Measurements from ENCODE around the gene PRKN. TPM values are rescaled to one million over a fixed set of nuclear protein-coding genes. Genes with fewer than 3 reads are reported as not detected.

Gene PRKN
- total RNA-seq, 1 donor from 2014 or later = not detected

DNA sequence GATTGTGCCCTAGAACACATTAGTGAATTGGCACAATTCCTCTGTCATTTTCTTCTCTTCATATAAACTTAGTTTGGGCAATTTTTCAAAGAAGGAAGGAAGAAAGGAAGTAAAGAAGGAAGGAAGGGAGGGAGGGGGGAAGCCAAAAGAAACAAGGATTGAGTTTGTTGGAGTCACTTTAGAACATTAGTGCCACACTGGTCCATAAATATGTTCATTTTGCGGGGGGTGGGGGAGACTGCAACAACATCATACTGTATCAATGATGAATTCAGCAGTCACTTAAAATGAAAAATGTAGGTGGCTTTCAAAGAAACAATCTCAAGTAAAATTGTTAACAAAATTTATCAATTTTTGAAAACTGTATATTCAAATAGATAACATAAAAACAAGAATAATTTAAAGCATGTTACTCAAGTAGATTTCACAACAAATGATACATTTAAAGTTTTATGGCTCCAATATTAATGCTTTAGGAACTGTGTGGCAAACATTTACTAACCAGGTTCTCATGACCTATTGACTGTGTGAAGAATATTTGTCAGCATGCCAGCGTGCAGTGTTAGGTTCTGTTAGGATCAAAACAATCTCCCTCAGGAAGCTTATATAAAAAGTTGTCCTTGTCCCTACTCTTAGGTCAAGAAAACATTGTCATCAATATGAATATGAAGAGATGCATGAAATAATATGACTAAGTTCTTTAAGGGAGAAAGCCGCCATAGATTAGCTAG is 1245.6 kb downstream of the PRKN start:
- Mint-ChIP-seq H3K27ac (no peak overlapping the region), H3K36me3 (ENCODE audit: low read depth) (no peaks in the 10 kb centered on the region), H3K4me3 (no peak overlapping the region), H3K27me3 (ENCODE audit: insufficient read depth) (no peaks in the 10 kb centered on the region), H3K4me1 (ENCODE audit: low read depth) (no peaks in the 10 kb centered on the region), H3K9me3 (no peaks in the 10 kb centered on the region)
- intact Hi-C loops (cut with micrococcal nuclease) = no loop called here
- no peak for DNase-seq (ENCODE audit: low spot score)

DNA sequence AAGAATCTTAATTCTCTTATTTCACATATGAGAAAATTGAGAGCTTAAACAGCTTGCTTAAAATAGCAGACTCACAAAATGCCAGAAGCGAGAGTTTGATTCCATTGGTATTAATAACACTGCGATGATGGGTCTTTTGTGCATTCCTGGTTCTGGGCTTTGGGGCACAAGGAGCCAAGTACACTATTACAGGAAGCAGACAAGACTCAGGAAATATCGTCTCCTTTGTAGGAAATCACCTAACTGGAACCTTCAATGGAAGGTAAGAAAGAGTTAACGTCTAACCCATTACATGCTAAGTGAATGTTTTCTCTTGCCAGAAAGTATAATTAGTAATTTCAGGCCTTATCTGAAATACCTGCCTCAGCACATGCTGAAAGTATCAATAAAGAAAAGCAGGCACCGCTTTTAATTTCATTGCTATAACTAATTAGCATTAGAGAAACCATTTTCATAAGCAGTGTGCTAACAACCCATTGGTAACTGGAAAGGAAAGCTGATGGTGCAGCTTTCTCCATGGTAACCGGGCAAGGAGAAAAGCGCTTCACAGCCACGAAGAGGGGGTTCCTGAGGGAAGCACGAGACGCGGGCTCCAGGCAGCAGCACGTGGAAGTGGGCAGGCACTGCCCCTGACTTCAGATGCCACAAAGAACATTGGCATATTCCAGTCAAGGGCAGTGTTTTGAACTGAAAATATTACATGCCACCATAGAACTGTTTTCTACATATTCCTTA is 1247.0 kb downstream of the PRKN start:
- intact Hi-C loops (cut with micrococcal nuclease) = no loop called here
- H3K27me3 Mint-ChIP-seq (ENCODE audit: insufficient read depth) = no peaks in the 10 kb centered on the region
- no peak overlapping the region for H3K27ac Mint-ChIP-seq
- no peak overlapping the region for H3K4me3 Mint-ChIP-seq
- H3K36me3 Mint-ChIP-seq (ENCODE audit: low read depth) = no peaks in the 10 kb centered on the region
- H3K4me1 Mint-ChIP-seq (ENCODE audit: low read depth) = no peaks in the 10 kb centered on the region
- H3K9me3 Mint-ChIP-seq = no peaks in the 10 kb centered on the region
- DNase-seq (ENCODE audit: low spot score) = no peak

DNA sequence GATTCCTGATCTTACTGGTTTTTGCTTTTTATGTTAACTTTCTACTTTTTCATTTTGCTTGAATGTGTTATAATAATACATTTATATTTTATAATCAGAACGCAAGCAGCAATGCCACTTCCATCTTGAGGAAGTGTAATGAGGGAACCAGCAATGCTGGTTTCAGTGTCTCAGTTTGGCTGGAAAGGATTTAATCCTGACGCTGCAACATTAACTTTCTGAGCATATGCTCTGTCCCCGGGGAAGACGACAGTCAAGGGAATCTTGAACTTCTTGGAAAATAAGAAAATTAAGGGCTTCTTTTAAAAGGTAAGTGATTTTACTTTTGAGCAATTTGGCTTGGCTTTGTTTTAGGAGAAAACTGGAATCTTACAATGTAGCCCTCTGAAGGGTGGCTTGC is 1248.2 kb downstream of the PRKN start:
- no peak overlapping the region for H3K27ac Mint-ChIP-seq
- H3K9me3 Mint-ChIP-seq = no peaks in the 10 kb centered on the region
- intact Hi-C loops (cut with micrococcal nuclease) = no loop called here
- H3K4me1 Mint-ChIP-seq (ENCODE audit: low read depth) = no peaks in the 10 kb centered on the region
- H3K27me3 Mint-ChIP-seq (ENCODE audit: insufficient read depth) = no peaks in the 10 kb centered on the region
- DNase-seq (ENCODE audit: low spot score) = no peak
- no peak overlapping the region for H3K4me3 Mint-ChIP-seq
- H3K36me3 Mint-ChIP-seq (ENCODE audit: low read depth) = no peaks in the 10 kb centered on the region

GRCh38 chr6:161477876-161478425 is 1249.6 kb downstream of the PRKN start:
- Mint-ChIP-seq H3K9me3 (no peaks in the 10 kb centered on the region), H3K27ac (no peak overlapping the region), H3K4me1 (ENCODE audit: low read depth) (no peaks in the 10 kb centered on the region), H3K36me3 (ENCODE audit: low read depth) (no peaks in the 10 kb centered on the region), H3K4me3 (no peak overlapping the region), H3K27me3 (ENCODE audit: insufficient read depth) (no peaks in the 10 kb centered on the region)
- intact Hi-C loops (cut with micrococcal nuclease) = no loop called here
- DNase-seq (ENCODE audit: low spot score) = no peak

- no peaks in the 10 kb centered on the region for H3K27me3 Mint-ChIP-seq (ENCODE audit: insufficient read depth)
- no peaks in the 10 kb centered on the region for H3K4me1 Mint-ChIP-seq (ENCODE audit: low read depth)
- intact Hi-C loops (cut with micrococcal nuclease) = no loop called here
- no peaks in the 10 kb centered on the region for H3K9me3 Mint-ChIP-seq
- no peak for DNase-seq (ENCODE audit: low spot score)
- no peaks in the 10 kb centered on the region for H3K36me3 Mint-ChIP-seq (ENCODE audit: low read depth)
- H3K27ac Mint-ChIP-seq = no peak overlapping the region
- no peak overlapping the region for H3K4me3 Mint-ChIP-seq
Observed at GRCh38 chr6:161476711-161477110, 1250.9 kb downstream of the PRKN start.

GRCh38 chr6:161465403-161465802 is 1262.2 kb downstream of the PRKN start:
- Mint-ChIP-seq H3K27me3 (ENCODE audit: insufficient read depth) (peaks cover 3% of the 10 kb centered on the region), H3K36me3 (ENCODE audit: low read depth) (no peaks in the 10 kb centered on the region), H3K27ac (no peak overlapping the region), H3K4me3 (no peak overlapping the region), H3K9me3 (no peaks in the 10 kb centered on the region), H3K4me1 (ENCODE audit: low read depth) (no peaks in the 10 kb centered on the region)
- intact Hi-C loops (cut with micrococcal nuclease) = no loop called here
- no peak for DNase-seq (ENCODE audit: low spot score)

DNA sequence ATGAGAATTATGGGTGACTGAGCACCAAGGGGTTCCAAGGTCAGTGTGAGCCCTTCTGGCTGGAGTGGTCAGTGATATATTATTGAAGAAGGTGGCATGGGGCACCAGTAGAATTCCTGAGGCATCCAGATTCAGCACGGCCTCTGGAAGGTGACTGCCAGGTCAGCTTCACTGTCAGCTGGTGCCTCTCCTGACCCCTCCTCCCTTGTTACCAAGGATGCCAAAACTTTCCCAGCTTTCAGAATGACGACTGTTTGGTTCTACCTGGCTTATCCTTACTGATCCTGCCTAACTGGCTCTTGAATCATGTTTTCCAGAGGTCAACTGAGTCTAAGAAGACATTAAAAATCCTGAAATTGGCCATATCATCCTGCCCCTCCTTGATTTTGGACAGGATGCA is 1264.5 kb downstream of the PRKN start:
- Mint-ChIP-seq H3K4me1 (ENCODE audit: low read depth) (peaks cover 9% of the 10 kb centered on the region), H3K4me3 (no peak overlapping the region), H3K36me3 (ENCODE audit: low read depth) (no peaks in the 10 kb centered on the region), H3K9me3 (no peaks in the 10 kb centered on the region), H3K27me3 (ENCODE audit: insufficient read depth) (peaks cover 3% of the 10 kb centered on the region), H3K27ac (no peak overlapping the region)
- DNase-seq (ENCODE audit: low spot score) = no peak
- intact Hi-C loops (cut with micrococcal nuclease) = no loop called here

DNA sequence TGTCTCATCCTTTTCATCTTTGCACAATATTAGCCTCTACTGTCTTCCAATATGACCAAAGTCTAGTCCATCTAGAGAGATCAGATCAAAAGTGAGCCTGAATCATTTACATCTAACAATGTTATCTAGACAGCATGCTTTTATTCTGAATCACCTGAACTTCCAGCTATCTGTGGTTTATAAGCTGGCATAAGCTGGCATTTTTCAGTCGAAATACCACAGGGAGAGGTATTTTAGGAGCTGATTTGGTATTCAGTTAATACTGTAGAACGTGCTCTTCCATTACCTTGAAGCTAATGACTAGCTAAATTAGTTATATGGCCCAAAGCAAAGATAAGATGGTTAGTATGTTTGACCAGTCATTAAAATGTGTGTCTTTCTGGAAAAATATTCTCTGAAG is 1265.4 kb downstream of the PRKN start:
- Mint-ChIP-seq H3K36me3 (ENCODE audit: low read depth) (no peaks in the 10 kb centered on the region), H3K27ac (no peak overlapping the region), H3K27me3 (ENCODE audit: insufficient read depth) (peaks cover 3% of the 10 kb centered on the region), H3K9me3 (no peaks in the 10 kb centered on the region), H3K4me3 (no peak overlapping the region), H3K4me1 (ENCODE audit: low read depth) (peaks cover 9% of the 10 kb centered on the region)
- no peak for DNase-seq (ENCODE audit: low spot score)
- intact Hi-C loops (cut with micrococcal nuclease) = no loop called here

GRCh38 chr6:161459008-161459615 is 1268.5 kb downstream of the PRKN start:
- no peaks in the 10 kb centered on the region for H3K36me3 Mint-ChIP-seq (ENCODE audit: low read depth)
- no peaks in the 10 kb centered on the region for H3K9me3 Mint-ChIP-seq
- H3K4me3 Mint-ChIP-seq = no peak overlapping the region
- peaks cover 9% of the 10 kb centered on the region for H3K4me1 Mint-ChIP-seq (ENCODE audit: low read depth)
- H3K27ac Mint-ChIP-seq = no peak overlapping the region
- H3K27me3 Mint-ChIP-seq (ENCODE audit: insufficient read depth) = peaks cover 3% of the 10 kb centered on the region
- DNase-seq (ENCODE audit: low spot score) = no peak
- intact Hi-C loops (cut with micrococcal nuclease) = no loop called here

GRCh38 chr6:161458201-161458951 is 1269.2 kb downstream of the PRKN start:
- intact Hi-C loops (cut with micrococcal nuclease) = no loop called here
- H3K4me1 Mint-ChIP-seq (ENCODE audit: low read depth) = peaks cover 9% of the 10 kb centered on the region
- H3K9me3 Mint-ChIP-seq = no peaks in the 10 kb centered on the region
- H3K4me3 Mint-ChIP-seq = no peak overlapping the region
- DNase-seq (ENCODE audit: low spot score) = no peak
- H3K27me3 Mint-ChIP-seq (ENCODE audit: insufficient read depth) = peaks cover 3% of the 10 kb centered on the region
- no peak overlapping the region for H3K27ac Mint-ChIP-seq
- H3K36me3 Mint-ChIP-seq (ENCODE audit: low read depth) = no peaks in the 10 kb centered on the region

DNA sequence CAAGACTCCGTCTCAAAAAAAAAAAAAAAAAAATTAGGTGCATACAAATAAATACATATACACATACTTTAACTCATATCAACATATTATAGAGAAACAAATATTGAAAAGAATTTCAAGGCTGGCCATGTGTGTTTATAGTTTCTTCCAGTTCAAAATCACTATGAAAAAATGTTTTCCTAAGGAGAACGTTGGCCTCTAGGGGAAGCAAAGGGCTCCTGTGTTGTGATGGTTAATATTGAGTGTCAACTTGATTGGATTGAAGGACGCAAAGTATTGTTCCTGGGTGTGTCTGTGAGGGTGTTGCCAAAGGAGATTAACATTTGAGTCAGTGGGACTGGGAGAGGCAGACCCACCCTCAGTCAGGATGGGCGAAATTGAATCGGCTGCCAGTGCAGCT is 1271.7 kb downstream of the PRKN start:
- H3K4me1 Mint-ChIP-seq (ENCODE audit: low read depth) = peaks cover 9% of the 10 kb centered on the region
- no peaks in the 10 kb centered on the region for H3K9me3 Mint-ChIP-seq
- no peaks in the 10 kb centered on the region for H3K36me3 Mint-ChIP-seq (ENCODE audit: low read depth)
- H3K27ac Mint-ChIP-seq = no peak overlapping the region
- H3K27me3 Mint-ChIP-seq (ENCODE audit: insufficient read depth) = no peaks in the 10 kb centered on the region
- no peak overlapping the region for H3K4me3 Mint-ChIP-seq
- intact Hi-C loops (cut with micrococcal nuclease) = no loop called here
- no peak for DNase-seq (ENCODE audit: low spot score)

DNA sequence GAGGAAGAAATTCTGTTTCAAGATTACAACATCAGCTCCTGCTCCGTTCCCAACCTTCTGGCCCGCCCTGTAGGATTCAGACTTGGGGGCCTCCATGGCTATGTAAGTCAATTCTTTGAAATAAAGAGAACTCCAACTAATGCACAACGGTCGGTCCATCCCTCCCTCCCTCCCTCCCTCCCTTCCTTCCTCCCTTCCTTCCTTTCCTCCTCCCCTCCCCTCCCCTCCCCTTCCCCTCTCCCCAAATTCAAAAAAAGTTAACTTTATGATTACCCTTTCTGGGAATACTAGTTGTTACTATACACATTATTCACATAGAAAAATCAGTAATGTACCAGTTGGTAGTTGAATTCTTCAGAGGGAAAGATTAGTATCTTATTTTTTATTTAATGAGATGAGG is 1274.0 kb downstream of the PRKN start:
- Mint-ChIP-seq H3K4me1 (ENCODE audit: low read depth) (peaks cover 2% of the 10 kb centered on the region), H3K27ac (no peak overlapping the region), H3K36me3 (ENCODE audit: low read depth) (no peaks in the 10 kb centered on the region), H3K4me3 (no peak overlapping the region), H3K9me3 (no peaks in the 10 kb centered on the region), H3K27me3 (ENCODE audit: insufficient read depth) (no peaks in the 10 kb centered on the region)
- no peak for DNase-seq (ENCODE audit: low spot score)
- intact Hi-C loops (cut with micrococcal nuclease) = no loop called here
